Measurements from ENCODE around the gene RPL31.
"Not testable (repeated sequence)": the region's sequence is repeated elsewhere in the genome, so short reads cannot be mapped to it uniquely, and the experiment has no call there.

Gene RPL31

GRCh38 chr2:101030866-101031554 lies 28.9 kb downstream of the RPL31 start:
- no peak for DNase-seq

- DNase-seq = no peak
Measured at GRCh38 chr2:101032084-101032776, 30.1 kb downstream of the RPL31 start.

- no peak for DNase-seq
Measured at GRCh38 chr2:101036562-101036961, 34.5 kb downstream of the RPL31 start.

- no peak for DNase-seq
Measured at GRCh38 chr2:101037161-101037755, 35.2 kb downstream of the RPL31 start.

GRCh38 chr2:101038455-101039255 lies 36.6 kb downstream of the RPL31 start:
- no peak for DNase-seq

GRCh38 chr2:101040072-101040471 lies 38.0 kb downstream of the RPL31 start:
- no peak for DNase-seq

GRCh38 chr2:101040761-101041160 lies 38.7 kb downstream of the RPL31 start:
- DNase-seq = no peak

GRCh38 chr2:101041413-101041812 lies 39.3 kb downstream of the RPL31 start:
- no peak for DNase-seq

- DNase-seq = no peak
Measured at GRCh38 chr2:101045330-101045729, 43.2 kb downstream of the RPL31 start.

- DNase-seq = no peak
Measured at GRCh38 chr2:101047075-101047766, 45.1 kb downstream of the RPL31 start.

GRCh38 chr2:101047774-101048173 lies 45.7 kb downstream of the RPL31 start:
- DNase-seq = no peak

- DNase-seq = no peak
Measured at GRCh38 chr2:101048756-101049155, 46.7 kb downstream of the RPL31 start.

- not testable (repeated sequence) for DNase-seq
Measured at GRCh38 chr2:101050886-101051285, 48.8 kb downstream of the RPL31 start.

- DNase-seq = no peak
Measured at GRCh38 chr2:101052147-101052546, 50.1 kb downstream of the RPL31 start.

- DNase-seq = no peak
Measured at GRCh38 chr2:101053117-101053516, 51.0 kb downstream of the RPL31 start.
